Measurements from ENCODE around the gene MAPKAP1.

GRCh38 chr9:125470767-125471580 lies 236.0 kb downstream of the MAPKAP1 start:
- TF ChIP-seq POLR2AphosphoS5 (IDR thresholded peaks at IDR 0.05; ENCODE audit: low read depth, low read length) = no peak
- no peak for TF ChIP-seq REST (IDR thresholded peaks at IDR 0.05; ENCODE audit: insufficient read depth in 1 of 2, low read depth in 2 of 2, low read length in 2 of 2)
- no peak for TF ChIP-seq TAF1 (IDR thresholded peaks at IDR 0.05; ENCODE audit: borderline replicate concordance, insufficient read depth, low read length)
- no peak for TF ChIP-seq SIN3A (IDR thresholded peaks at IDR 0.05; ENCODE audit: borderline replicate concordance, insufficient read depth, low read length)
